Gastrocnemius medialis (tissue), 4 donors: ENCODE data around the gene CA6.
"Not testable (repeated sequence)": the region's sequence is repeated elsewhere in the genome, so short reads cannot be mapped to it uniquely, and the experiment has no call there.

Experiments used
- POLR2A ChIP-seq, 2 donors: fragments of 450-650 bp; IDR thresholded peaks; one replicate each; pipeline ENCODE4 v1.6.1; 2017; ENCODE audit warnings: antibody characterized with exemption in 2 of 2, mild to moderate bottlenecking in 2 of 2, moderate library complexity in 2 of 2
- TF ChIP-seq, protein P1 (sequence below), 5 experiments: fragments of 450-650 bp in 3 of 5; fragments of 200-600 bp in 2 of 5; sonication (generic) in 2 of 5; IDR thresholded peaks in 4 of 5; conservative IDR thresholded peaks in 1 of 5; 1 replicate in 4 of 5; 2 replicates in 1 of 5; pipeline ENCODE4 v1.5.1; 2016 to 2019; ENCODE audit warnings: antibody characterized with exemption in 5 of 5, mild to moderate bottlenecking in 3 of 5, moderate library complexity in 3 of 5

DNA sequence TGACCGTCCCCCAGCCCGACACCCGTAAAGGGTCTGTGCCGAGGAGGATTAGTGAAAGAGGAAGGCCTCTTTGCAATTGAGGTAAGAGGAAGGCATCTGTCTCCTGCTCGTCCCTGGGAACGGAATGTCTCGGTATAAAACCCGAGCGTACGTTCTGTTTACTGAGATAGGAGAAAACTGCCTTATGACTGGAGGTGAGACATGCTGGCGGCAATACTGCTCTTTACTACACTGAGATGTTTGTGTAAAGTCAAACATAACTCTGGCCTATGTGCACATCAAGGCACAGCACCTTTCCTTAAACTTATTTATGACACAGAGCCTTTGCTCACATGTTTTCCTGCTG lies 56.5 kb downstream of the CA6 start:
- TF ChIP-seq, protein P1, sequence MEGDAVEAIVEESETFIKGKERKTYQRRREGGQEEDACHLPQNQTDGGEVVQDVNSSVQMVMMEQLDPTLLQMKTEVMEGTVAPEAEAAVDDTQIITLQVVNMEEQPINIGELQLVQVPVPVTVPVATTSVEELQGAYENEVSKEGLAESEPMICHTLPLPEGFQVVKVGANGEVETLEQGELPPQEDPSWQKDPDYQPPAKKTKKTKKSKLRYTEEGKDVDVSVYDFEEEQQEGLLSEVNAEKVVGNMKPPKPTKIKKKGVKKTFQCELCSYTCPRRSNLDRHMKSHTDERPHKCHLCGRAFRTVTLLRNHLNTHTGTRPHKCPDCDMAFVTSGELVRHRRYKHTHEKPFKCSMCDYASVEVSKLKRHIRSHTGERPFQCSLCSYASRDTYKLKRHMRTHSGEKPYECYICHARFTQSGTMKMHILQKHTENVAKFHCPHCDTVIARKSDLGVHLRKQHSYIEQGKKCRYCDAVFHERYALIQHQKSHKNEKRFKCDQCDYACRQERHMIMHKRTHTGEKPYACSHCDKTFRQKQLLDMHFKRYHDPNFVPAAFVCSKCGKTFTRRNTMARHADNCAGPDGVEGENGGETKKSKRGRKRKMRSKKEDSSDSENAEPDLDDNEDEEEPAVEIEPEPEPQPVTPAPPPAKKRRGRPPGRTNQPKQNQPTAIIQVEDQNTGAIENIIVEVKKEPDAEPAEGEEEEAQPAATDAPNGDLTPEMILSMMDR (IDR thresholded peaks at IDR 0.05 in 4 of 5, conservative IDR thresholded peaks at IDR 0.05 in 1 of 5), result not testable (repeated sequence)
- not testable (repeated sequence) for TF ChIP-seq POLR2A (IDR thresholded peaks at IDR 0.05)
